ENCODE measurements around the gene SAMD11.

DNA sequence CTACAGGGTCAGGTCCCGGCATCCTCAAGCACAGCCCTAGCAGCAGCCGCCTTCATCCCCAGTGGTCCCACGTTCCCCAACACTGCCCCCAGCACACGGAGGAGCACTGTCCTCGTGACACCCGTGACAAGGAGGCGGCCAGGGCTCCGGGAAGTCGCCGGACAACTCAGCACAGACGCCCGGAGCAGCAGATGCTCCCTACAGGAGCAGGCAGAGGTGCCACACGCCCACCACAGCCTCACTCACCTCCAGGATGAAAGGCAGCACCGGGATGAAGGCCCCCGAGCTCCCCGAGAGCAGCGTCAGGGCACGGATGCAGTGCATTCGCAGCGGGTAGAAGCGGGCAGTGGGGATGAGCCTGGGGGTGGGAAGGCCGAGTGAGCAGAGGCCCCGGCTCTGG lies 27.2 kb downstream of the SAMD11 start:
- no peak for TF ChIP-seq POLR2AphosphoS5 (IDR thresholded peaks at IDR 0.05; ENCODE audit: low read depth, low read length)
- TF ChIP-seq POLR2A (IDR thresholded peaks at IDR 0.05; ENCODE audit: low read depth, low read length), result no peak
- no peak for TF ChIP-seq TAF1 (IDR thresholded peaks at IDR 0.05; ENCODE audit: low read depth, low read length)
- no peak for TF ChIP-seq PAX5 (IDR thresholded peaks at IDR 0.05; ENCODE audit: insufficient read depth, low read length, severe bottlenecking)
- TF ChIP-seq POU2F2 (IDR thresholded peaks at IDR 0.05; ENCODE audit: low read depth, low read length), result no peak
